ENCODE measurements around the gene ZFAND3.

DNA sequence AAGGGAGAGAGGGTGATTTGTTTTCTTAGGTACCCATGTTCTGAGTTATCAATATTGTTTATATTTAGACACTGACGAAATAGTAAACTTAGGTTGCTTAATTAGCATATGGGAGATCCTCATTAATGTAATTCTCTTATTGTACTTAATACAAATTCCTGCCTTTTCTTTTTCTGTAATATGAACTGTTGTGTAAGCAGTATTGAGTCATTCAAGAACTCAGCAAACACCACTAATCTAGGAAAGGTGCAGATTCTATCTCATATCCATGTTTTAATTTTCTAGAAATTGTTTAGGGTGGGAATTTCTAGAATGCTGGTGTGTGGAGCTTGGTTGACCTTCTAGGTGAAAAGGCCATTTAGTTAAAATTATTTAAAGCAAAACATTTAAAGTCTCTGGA, 216.0 kb downstream of the ZFAND3 start:
- TF ChIP-seq POLR2A (IDR thresholded peaks at IDR 0.05) (no peak), POLR2AphosphoS5 (IDR thresholded peaks at IDR 0.05) (no peak), CTCF (IDR thresholded peaks at IDR 0.05) (no peak), EP300 (IDR thresholded peaks at IDR 0.05) (no peak)

All from stomach (tissue), 4 donors.